ENCODE data around the gene FUT7.
A peak's percentile ranks its signal among the peaks of the same experiment; 100 is the strongest.

FUT7 gene

GRCh38 chr9:136997830-136998234 is 34.1 kb downstream of the FUT7 start:
- no peak for DNase-seq

GRCh38 chr9:136997371-136997770 is 34.5 kb downstream of the FUT7 start:
- no peak for DNase-seq

GRCh38 chr9:136996361-136997292 is 35.3 kb downstream of the FUT7 start, which contains the start of gene CLIC3:
TSS of gene CLIC3 (minus strand) at chr9:136996568. CDS start at chr9:136996543, 25 bp downstream.
- no peak for DNase-seq

- DNase-seq, result peak; percentile 61
Observed at GRCh38 chr9:136995772-136996311, 36.0 kb downstream of the FUT7 start.

DNA sequence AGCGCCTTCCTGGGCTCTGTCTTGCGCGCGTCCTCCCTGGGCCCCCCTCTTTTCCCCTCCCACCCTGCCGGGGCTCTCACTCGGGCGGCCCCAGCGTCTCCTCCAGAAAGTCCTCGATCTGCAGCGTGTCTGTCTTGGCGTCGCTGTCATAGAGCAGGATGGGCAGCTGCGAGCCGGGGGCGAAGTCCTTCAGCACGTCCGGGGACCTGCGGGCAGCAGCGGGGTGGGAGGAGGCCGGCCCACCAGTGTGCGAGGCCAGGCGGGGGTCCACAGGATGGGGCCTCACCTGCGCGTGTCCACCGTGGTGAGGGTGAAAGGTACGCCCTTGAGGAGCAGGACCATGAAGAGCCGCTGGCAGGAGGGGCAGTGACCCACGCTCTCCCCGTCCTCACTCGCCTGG is 36.5 kb downstream of the FUT7 start:
- no peak for DNase-seq

- no peak for DNase-seq
Observed at GRCh38 chr9:136994888-136995230, 37.0 kb downstream of the FUT7 start.

GRCh38 chr9:136994180-136994887 is 37.6 kb downstream of the FUT7 start:
- DNase-seq, result no peak

GRCh38 chr9:136992819-136993369 is 39.0 kb downstream of the FUT7 start:
- no peak for DNase-seq

GRCh38 chr9:136991993-136992818 is 39.7 kb downstream of the FUT7 start, which contains the start of gene PAXX:
TSS of gene PAXX (plus strand) at chr9:136992422. CDS start at chr9:136992444, 22 bp downstream.
- peak; percentile 88 for DNase-seq

GRCh38 chr9:136990242-136990911 is 41.5 kb downstream of the FUT7 start:
- peak; percentile 36 for DNase-seq

- no peak for DNase-seq
Observed at GRCh38 chr9:136988872-136989271, 43.0 kb downstream of the FUT7 start.

GRCh38 chr9:136985853-136986252 is 46.0 kb downstream of the FUT7 start:
- DNase-seq, result no peak

- DNase-seq, result no peak
Observed at GRCh38 chr9:136985027-136985602, 46.8 kb downstream of the FUT7 start.

GRCh38 chr9:136984464-136985026 is 47.3 kb downstream of the FUT7 start:
- no peak for DNase-seq

GRCh38 chr9:136983656-136984314 is 48.1 kb downstream of the FUT7 start:
- DNase-seq, result no peak

- DNase-seq, result no peak
Observed at GRCh38 chr9:136983167-136983566, 48.7 kb downstream of the FUT7 start.

DNA sequence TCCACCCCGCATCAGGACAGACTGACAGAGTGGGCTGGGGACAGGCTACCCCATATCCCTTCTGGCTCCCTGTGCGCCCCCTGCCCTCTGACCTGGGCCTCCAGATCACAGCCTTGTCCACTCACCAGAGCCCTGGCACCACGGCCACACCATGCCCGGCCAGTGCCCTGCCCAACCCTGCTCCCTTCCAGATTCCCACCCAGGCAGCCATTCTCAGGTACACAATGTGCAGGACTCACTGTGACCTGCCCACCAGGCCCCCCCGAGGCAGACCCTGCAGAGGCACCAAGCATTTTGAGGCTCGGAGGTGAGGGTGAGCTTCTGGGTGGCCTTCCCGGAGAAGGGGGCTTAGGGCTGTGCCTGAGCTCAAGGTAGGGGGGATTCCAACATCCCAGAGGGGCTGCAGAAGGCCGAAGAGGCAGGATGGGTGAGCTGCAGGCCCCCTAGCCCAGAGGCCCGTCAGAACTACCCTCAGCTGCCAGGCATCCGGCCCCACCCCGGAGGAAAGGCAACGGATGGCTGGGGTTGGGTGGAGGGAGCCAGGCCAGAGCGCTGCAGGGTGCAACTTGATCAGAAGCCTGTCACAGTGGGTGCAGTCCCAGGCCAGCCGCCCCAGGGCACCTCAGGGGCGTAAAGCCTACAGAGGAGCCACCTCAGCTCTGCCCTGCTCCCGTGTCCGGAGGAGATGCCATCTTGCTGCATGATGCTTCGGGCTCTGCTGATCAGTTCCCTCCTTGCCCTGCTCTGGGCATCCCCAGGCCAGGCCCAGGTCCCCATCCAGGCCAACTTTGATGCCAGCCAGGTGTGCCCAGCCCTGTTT is 49.4 kb downstream of the FUT7 start, which contains the start of gene LCNL1:
TSS of gene LCNL1 (plus strand) at position 762 of the 820 bp plus-strand sequence. CDS start 594 bp downstream, outside the sequence.
- DNase-seq, result no peak

- DNase-seq, result no peak
Observed at GRCh38 chr9:136981588-136982231, 50.2 kb downstream of the FUT7 start.

All from NCI-H2029 (cell line).